CD14-positive monocyte (primary cell): Measurements from ENCODE around the gene OSBPL10. TPM values are rescaled to one million over a fixed set of nuclear protein-coding genes. Genes with fewer than 3 reads are reported as not detected.

Experiments
- DNase-seq, 3 donors: peaks; one replicate each; pipeline ENCODE4 v3.0.0-alpha.2; 2011 to 2022
- H2AFZ ChIP-seq: 2 replicates; pipeline ENCODE4 v1.6.0; 2012; ENCODE audit warnings: mild to moderate bottlenecking, low read depth, low read length, inconsistent platforms; ENCODE audit not compliant: insufficient read depth, poor library complexity, severe bottlenecking
- H3K27ac ChIP-seq, 2 donors: 1 replicate in 1 of 2; 2 replicates in 1 of 2; pipeline ENCODE4 v1.5.1; 2012 to 2013; ENCODE audit warnings: low read length in 2 of 2, control low read depth in 1 of 2, inconsistent platforms in 1 of 2, low read depth in 1 of 2, mild to moderate bottlenecking in 1 of 2
- H3K27me3 ChIP-seq, 2 donors: one replicate each; pipeline versions ENCODE4 v1.6.0 to v1.6.1; 2011 to 2013; ENCODE audit warnings: low read length in 2 of 2; ENCODE audit not compliant: control insufficient read depth in 2 of 2, insufficient read depth in 2 of 2
- H3K36me3 ChIP-seq, 2 donors: replicated peaks in 1 of 2; 1 replicate in 1 of 2; 2 replicates in 1 of 2; pipeline versions ENCODE4 v1.5.1 to v1.6.1; 2012 to 2013; ENCODE audit warnings: low read length in 2 of 2, control low read depth in 1 of 2, inconsistent platforms in 1 of 2, mild to moderate bottlenecking in 1 of 2; ENCODE audit not compliant: insufficient read depth in 2 of 2, control insufficient read depth in 1 of 2
- H3K4me1 ChIP-seq, 2 donors: 1 replicate in 1 of 2; 2 replicates in 1 of 2; pipeline versions ENCODE4 v1.5.1 to v1.6.1; 2012 to 2013; ENCODE audit warnings: low read length in 2 of 2, control low read depth in 1 of 2, inconsistent platforms in 1 of 2, mild to moderate bottlenecking in 1 of 2, moderate library complexity in 1 of 2; ENCODE audit not compliant: insufficient read depth in 2 of 2, control insufficient read depth in 1 of 2
- H3K4me2 ChIP-seq: replicated peaks from 2 replicates; pipeline ENCODE3; 2012; ENCODE audit warnings: low read length, moderate library complexity, mild to moderate bottlenecking; ENCODE audit not compliant: poor library complexity, severe bottlenecking; ENCODE audit errors: extremely low read depth
- H3K4me3 ChIP-seq, 3 experiments: fragments of 200-600 bp in 1 of 3; sonication (generic) in 1 of 3; replicated peaks in 1 of 3; 1 replicate in 2 of 3; 2 replicates in 1 of 3; pipeline ENCODE4 v1.5.1; 2011 to 2013; ENCODE audit warnings: low read length in 3 of 3, mild to moderate bottlenecking in 3 of 3, control low read depth in 2 of 3, low read depth in 2 of 3, inconsistent platforms in 1 of 3, moderate library complexity in 1 of 3
- H3K79me2 ChIP-seq: 2 replicates; pipeline ENCODE4 v1.6.0; 2012; ENCODE audit warnings: mild to moderate bottlenecking, control low read depth, inconsistent platforms, low read length, moderate library complexity; ENCODE audit not compliant: insufficient read depth
- H3K9ac ChIP-seq: 2 replicates; pipeline ENCODE4 v1.6.0; 2017; ENCODE audit warnings: low read length, mild to moderate bottlenecking; ENCODE audit not compliant: insufficient read depth, poor library complexity, severe bottlenecking
- H3K9me3 ChIP-seq, 2 donors: replicated peaks in 1 of 2; 1 replicate in 1 of 2; 2 replicates in 1 of 2; pipeline versions ENCODE4 v1.5.1 to v1.6.1; 2012 to 2013; ENCODE audit warnings: low read length in 2 of 2, control low read depth in 1 of 2; ENCODE audit not compliant: control insufficient read depth in 1 of 2, insufficient read depth in 1 of 2
- H4K20me1 ChIP-seq: 2 replicates; pipeline ENCODE4 v1.6.0; 2012; ENCODE audit warnings: mild to moderate bottlenecking, low read length, control low read depth, moderate library complexity; ENCODE audit not compliant: insufficient read depth
- H3K27ac Mint-ChIP-seq, 7 donors: one replicate each; pipeline ENCODE4 v1.8.0; 2020; ENCODE audit warnings: mild to moderate bottlenecking in 7 of 7, mixed read lengths in 7 of 7, moderate library complexity in 6 of 7, inconsistent platforms in 2 of 7
- H3K27me3 Mint-ChIP-seq, 3 donors: one replicate each; pipeline ENCODE4 v1.8.0; 2021 to 2022; ENCODE audit warnings: low read depth in 3 of 3, mild to moderate bottlenecking in 3 of 3, mixed read lengths in 3 of 3, moderate library complexity in 3 of 3, inconsistent platforms in 1 of 3
- H3K36me3 Mint-ChIP-seq, 2 donors: one replicate each; pipeline ENCODE4 v1.8.0; 2020; ENCODE audit warnings: mixed read lengths in 2 of 2, inconsistent platforms in 1 of 2, mild to moderate bottlenecking in 1 of 2
- H3K4me1 Mint-ChIP-seq: one replicate; pipeline ENCODE4 v1.8.0; 2020; ENCODE audit warnings: mild to moderate bottlenecking, mixed read lengths
- H3K4me3 Mint-ChIP-seq, 2 donors: one replicate each; pipeline ENCODE4 v1.8.0; 2020; ENCODE audit warnings: mild to moderate bottlenecking in 2 of 2, mixed read lengths in 2 of 2, moderate library complexity in 1 of 2
- H3K9me3 Mint-ChIP-seq, 7 donors: one replicate each; pipeline ENCODE4 v1.8.0; 2020 to 2022; ENCODE audit warnings: mixed read lengths in 7 of 7, mild to moderate bottlenecking in 6 of 7, moderate library complexity in 6 of 7, inconsistent platforms in 2 of 7
- CTCF ChIP-seq: fragments of 200-600 bp; IDR thresholded peaks from one replicate; pipeline ENCODE4 v1.8.0; 2022; ENCODE audit warnings: antibody characterized with exemption, mild to moderate bottlenecking
- WGBS: methylation state at CpG from one replicate; pipeline ENCODE4 v1.1.5; 2013; ENCODE audit warnings: missing lambda C conversion rate; ENCODE audit not compliant: insufficient coverage; 5-methylcytosine and 5-hydroxymethylcytosine counted together
- intact Hi-C, 2 donors: fragments of 100-400 bp; cut with micrococcal nuclease; formaldehyde crosslinking; loops; one replicate each; pipeline versions ENCODE4 v1.15.0 to v1.15.1; 2023
- polyA plus RNA-seq, 3 donors: library from polyadenylated mRNA; depleted of rRNA in 1 of 3; unstranded in 2 of 3; stranded (reverse) in 1 of 3; fragments of 300-500 nt in 2 of 3; fragments of >200 nt in 1 of 3; fragmentation: Illumina TruSeq in 2 of 3; gene quantifications; 1 replicate in 2 of 3; 2 replicates in 1 of 3; pipeline ENCODE4 v1.2.3, GENCODE V29; 2012 to 2021

OSBPL10 gene
- polyA plus RNA-seq, 3 donors: 0.03 TPM; not detected in 2

- Histone ChIP-seq H3K4me2 (no peak overlapping the region), H3K27ac (no peak overlapping the region), H3K4me1 (no peaks in the 10 kb centered on the region), H3K9me3 (no peaks in the 10 kb centered on the region), H3K36me3 (peaks cover 8 to 30% of the 10 kb centered on the region in 2 donors), H4K20me1 (no peaks in the 10 kb centered on the region), H3K27me3 (no peaks in the 10 kb centered on the region), H3K4me3 (no peak overlapping the region), H3K9ac (no peak overlapping the region), H2AFZ (no peak overlapping the region), H3K79me2 (no peaks in the 10 kb centered on the region)
- Mint-ChIP-seq H3K27ac (no peak overlapping the region), H3K36me3 (peaks cover 30 to 40% of the 10 kb centered on the region in 2 donors), H3K4me1 (no peaks in the 10 kb centered on the region), H3K4me3 (no peak overlapping the region), H3K27me3 (no peaks in the 10 kb centered on the region), H3K9me3 (peaks cover 0 to 4% (median 0%) of the 10 kb centered on the region in 7 donors)
- no peak for DNase-seq
- intact Hi-C loops: no loop called here
- TF ChIP-seq CTCF: no peak
- WGBS: no CpG with 5 or more reads among the region's 1 CpG
Observed at GRCh38 chr3:31639828-31640227, 341.2 kb downstream of the OSBPL10 start.

- WGBS: no CpG with 5 or more reads among the region's 2 CpGs
- Histone ChIP-seq H3K4me2 (no peak overlapping the region), H3K27me3 (no peaks in the 10 kb centered on the region), H3K9ac (no peak overlapping the region), H3K9me3 (no peaks in the 10 kb centered on the region), H3K4me1 (no peaks in the 10 kb centered on the region), H3K79me2 (no peaks in the 10 kb centered on the region), H2AFZ (no peak overlapping the region), H3K27ac (peak overlapping the region in 1 of 2 donors; percentile 10), H3K4me3 (no peak overlapping the region), H4K20me1 (no peaks in the 10 kb centered on the region), H3K36me3 (peaks cover 31 to 60% of the 10 kb centered on the region in 2 donors)
- H3K9me3 Mint-ChIP-seq: no peaks in the 10 kb centered on the region
- no peak overlapping the region for H3K27ac Mint-ChIP-seq
- DNase-seq: no peak
- no peaks in the 10 kb centered on the region for H3K27me3 Mint-ChIP-seq
- intact Hi-C loops: no loop called here
- H3K4me1 Mint-ChIP-seq: no peaks in the 10 kb centered on the region
- peaks cover 43 to 51% of the 10 kb centered on the region in 2 donors for H3K36me3 Mint-ChIP-seq
- no peak overlapping the region for H3K4me3 Mint-ChIP-seq
- TF ChIP-seq CTCF: no peak
Observed at GRCh38 chr3:31636694-31637442, 344.2 kb downstream of the OSBPL10 start.
